ENCODE data around the gene OSM. TPM values are rescaled to one million over a fixed set of nuclear protein-coding genes. Genes with fewer than 3 reads are reported as not detected.

The OSM gene
- total RNA-seq, 1 donor from 2014 or later: 246 TPM

- intact Hi-C loops (cut with micrococcal nuclease): no loop called here
Measured at GRCh38 chr22:30299322-30299721, 32.7 kb upstream of the OSM start.

- intact Hi-C loops (cut with micrococcal nuclease): no loop called here
Measured at GRCh38 chr22:30297991-30298701, 31.5 kb upstream of the OSM start.

GRCh38 chr22:30297276-30297990 is 30.8 kb upstream of the OSM start:
- intact Hi-C loops (cut with micrococcal nuclease): no loop called here

GRCh38 chr22:30296833-30297232 is 30.2 kb upstream of the OSM start:
- intact Hi-C loops (cut with micrococcal nuclease): no loop called here

GRCh38 chr22:30296324-30296723 is 29.7 kb upstream of the OSM start:
- intact Hi-C loops (cut with micrococcal nuclease): no loop called here

- intact Hi-C loops (cut with micrococcal nuclease): no loop called here
Measured at GRCh38 chr22:30295576-30295975, 28.9 kb upstream of the OSM start.

GRCh38 chr22:30294830-30295229 is 28.2 kb upstream of the OSM start:
- intact Hi-C loops (cut with micrococcal nuclease): no loop called here

GRCh38 chr22:30294066-30294465 is 27.4 kb upstream of the OSM start:
- intact Hi-C loops (cut with micrococcal nuclease): no loop called here

DNA sequence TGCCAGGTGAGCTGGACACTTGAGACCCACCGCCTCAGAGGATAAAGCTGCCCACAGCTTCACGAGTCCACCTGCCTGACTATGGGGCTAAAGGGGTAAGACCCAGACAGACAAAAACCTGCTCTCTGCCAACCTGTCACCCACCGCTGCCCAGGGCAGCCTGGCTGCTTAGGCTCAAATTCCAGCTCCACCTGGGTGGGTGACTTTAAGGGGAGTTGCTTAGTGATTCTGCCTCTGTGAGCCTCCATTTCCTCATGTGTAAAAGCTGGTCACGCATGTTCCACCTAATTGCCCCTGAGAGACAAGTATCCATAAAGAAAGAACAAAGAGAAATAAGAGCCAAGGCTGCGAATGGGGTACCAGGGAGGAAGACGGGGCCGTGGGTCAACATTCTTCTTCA is 26.4 kb upstream of the OSM start:
- intact Hi-C loops (cut with micrococcal nuclease): no loop called here

DNA sequence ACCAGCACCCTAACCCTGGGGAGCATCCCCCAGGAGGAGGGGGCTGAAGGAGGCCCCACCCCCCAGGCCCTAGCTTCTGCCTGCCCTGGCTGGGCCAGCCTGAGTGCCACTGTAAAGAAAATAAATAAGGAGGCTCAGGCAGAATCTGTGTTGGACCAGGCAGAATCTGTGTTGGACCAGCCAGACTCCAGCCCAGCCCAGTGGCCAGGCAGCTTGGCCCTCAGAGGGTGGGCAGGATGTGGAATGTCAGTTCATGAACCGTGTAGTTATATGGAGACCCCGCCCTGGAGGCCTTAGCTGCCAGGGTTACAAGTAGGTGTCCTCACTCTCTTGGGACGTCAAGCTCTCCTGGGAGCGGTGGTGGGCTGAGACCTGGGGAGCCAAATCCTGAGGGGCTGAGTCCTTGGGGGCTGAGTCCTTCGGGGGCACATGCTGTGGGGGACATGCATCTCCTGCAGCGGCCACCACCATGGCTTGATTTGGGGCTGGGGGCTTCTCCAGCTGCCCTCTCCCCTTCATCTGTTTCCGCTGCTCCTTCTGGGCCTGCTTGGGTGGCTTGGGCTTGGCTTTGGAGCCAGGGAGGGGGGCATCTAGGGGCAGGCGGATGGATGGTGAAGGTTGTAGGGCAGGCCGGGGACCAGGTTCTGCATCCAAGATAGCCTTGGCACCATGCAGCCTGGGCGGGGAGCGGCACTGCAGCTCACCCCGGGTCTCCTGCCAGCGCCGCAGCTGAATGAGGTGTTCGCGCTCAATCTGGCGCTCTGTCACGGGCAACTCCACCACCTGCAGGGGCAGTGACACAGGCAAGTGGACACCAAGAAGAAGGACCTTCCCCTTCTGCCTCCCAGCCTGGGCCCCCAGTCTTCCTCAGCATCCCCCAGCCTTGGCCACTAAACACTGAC is 25.7 kb upstream of the OSM start:
- intact Hi-C loops (cut with micrococcal nuclease): no loop called here

GRCh38 chr22:30291058-30291892 is 24.6 kb upstream of the OSM start:
- intact Hi-C loops (cut with micrococcal nuclease): no loop called here

DNA sequence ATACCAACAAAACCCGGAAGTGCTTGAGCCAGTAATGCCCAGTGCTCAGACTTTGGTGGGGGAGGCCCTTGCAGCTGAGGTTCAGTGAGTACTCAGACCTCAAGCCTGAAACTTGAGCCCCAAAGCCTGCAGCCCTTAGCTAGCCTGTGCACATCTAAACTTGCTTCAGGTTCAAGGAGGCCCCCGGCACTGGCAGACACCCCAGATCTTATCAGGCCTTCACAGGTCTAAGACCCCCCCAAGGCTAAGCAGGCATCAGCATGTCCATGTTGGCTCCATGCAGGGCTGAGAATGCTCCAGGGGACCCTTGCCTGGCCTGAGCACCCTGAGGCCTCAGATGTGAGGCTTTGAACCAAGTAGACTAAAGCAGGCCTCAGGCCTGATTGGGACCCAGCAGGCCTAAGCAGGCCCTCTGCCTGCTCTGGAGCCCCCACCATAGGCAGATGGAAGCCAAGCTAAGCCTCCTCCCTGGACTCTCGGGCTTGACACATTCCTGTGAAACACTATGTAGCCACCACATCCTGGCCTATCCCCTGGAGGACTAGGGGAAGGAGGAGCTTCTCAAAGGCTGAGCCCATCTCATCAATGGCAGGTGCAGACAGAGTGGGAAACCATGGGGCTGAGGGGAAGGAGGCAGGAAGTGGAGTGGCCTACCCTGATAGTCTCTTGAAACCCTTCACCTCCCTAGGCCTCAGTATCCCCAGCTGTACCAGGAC is 23.8 kb upstream of the OSM start:
- intact Hi-C loops (cut with micrococcal nuclease): no loop called here

DNA sequence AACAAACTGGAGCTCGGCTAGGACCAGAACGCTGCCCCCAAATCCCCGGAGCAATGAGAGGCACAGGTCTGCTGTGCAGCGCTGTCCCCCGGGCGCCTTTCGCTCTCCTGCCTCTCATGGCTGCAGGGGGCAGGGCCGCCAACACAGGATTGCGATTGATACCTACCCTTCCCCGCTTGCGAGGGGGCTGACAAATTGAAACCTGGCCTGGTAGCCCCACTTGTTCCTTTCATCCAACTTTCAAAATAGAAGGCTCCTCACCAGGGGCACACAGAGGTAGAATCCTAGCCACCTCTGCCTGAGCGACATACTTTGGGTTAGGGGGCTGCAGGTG is 23.3 kb upstream of the OSM start:
- intact Hi-C loops (cut with micrococcal nuclease): loop anchor here (1.0 to 2.0 kb wide), 5 partner anchors 16 to 1003 kb away; partner anchors contain the start of genes PIK3IP1 and SF3A1

DNA sequence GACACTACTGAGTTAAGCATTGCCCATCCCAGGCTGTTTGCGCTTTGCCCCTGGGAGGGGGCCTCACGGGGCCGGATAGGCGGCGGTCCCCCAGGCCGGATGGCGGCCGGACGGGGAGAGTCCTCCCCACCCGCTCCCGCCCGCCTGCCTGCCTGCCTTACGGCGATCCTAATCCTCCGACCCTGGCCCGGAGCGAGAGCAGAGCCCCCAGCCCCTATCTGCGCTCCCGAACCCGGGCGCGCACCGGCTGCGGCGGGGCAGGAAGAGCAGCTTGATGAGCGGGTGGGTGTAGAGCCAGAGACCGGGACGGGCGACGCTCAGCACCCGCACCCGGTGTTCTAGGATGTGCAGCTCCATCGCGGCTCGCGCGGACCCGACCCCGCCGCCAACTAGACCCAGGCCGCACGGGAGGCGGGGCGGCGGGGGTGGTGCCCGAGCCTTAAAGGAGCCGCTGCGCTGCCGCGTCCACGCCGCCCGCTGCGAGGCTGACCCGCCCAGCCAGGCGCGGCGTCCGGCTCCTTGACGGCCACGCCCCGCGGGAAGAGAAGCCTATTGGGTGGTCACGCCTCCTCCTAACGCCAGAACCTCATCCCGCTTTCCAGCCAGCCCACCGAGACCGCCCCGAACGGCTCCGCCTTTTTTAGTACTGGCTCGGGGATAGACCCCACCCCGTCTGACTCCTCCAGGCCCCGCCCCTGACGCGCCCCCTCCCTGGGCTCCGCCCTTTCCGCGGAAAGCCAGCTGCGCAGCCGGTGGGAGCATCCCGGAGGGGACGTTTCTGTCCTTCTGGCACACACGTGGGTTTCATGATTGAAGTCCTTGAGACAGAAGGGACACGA is 22.7 kb upstream of the OSM start, which contains the start of gene CASTOR1:
Gene CASTOR1 (minus strand): TSS at position 365 of the 839 bp plus-strand sequence. CDS start 8 bp downstream, at position 357.
- intact Hi-C loops (cut with micrococcal nuclease): loop anchor here (1.0 to 2.0 kb wide), 5 partner anchors 17 to 1003 kb away; partner anchors contain the start of genes PIK3IP1 and SF3A1

DNA sequence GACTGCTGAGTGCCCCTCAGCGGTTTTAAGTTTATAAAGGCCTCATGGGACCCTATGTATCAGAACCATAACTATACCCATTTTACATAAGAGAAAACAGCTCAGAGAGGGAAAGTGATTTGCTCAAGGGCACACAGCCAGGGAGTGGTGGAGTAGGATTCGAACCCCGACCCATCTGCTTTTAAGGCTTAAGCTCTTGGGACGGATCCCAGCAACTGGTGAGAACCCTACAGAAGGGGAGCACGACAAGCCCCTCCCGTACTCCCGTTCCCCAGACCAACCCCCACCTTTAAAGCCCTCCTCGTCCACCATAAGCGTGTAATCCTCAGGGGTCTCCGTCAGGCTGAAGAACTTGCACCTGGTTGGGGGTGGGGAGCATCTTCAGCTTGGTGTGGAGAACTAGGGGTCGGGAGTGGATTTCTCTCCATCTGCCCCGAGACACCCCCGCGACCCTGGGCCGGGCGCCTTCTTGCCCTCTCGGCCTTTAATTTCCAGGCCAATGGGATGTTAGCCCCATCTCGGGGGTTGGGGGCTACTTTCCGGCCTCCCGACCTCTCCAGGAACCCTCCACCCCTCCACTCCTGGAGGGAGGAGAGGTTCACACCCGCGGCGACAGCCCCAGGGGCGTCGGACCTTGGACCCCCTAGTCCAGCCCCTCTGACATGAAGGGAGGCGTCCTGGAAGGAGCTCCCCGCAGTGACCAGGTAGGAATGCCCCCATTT is 21.9 kb upstream of the OSM start:
- intact Hi-C loops (cut with micrococcal nuclease): loop anchor here (1.0 to 2.0 kb wide), 5 partner anchors 18 to 1004 kb away; partner anchors contain the start of genes PIK3IP1 and SF3A1

DNA sequence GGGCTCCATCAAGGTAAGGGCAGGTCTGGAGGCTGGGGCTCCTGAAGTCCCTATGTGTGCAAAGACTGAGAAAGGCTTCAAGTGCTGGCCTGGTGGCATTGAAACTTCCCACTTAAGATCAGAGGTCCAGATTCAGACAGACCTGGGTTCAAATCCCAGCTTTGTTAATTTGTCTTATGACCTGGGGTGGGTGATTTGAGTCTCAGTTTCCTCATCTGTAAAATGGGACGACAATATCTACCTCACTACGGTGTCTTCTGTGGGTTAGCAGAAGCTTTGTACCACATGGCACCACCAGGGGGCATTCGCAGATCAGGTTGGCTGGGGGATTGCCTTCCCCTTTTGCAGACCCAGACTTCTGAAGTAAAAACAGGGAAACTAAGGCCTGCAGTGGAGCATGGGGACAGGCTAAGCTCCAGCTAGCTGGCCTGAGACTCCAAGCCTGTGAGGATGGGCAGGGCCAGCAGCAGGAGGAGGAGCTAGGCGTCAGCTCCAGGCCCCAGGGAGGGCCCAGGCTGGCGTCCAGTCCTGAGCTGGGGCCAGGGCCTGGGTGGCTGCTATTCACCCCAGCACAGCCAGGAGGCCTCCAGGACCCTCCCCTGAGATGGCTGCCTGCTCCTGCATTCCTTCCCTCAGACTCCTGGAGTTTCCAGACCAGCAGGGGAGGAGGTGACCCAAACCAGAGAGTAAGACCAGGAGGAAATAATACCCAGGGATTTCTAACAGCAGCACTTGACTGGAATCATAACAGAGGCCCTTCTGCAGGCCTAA is 21.2 kb upstream of the OSM start:
- intact Hi-C loops (cut with micrococcal nuclease): loop anchor here (1.0 to 2.0 kb wide), 4 partner anchors 21 to 1005 kb away; partner anchors contain the start of genes PIK3IP1 and RNF215

- intact Hi-C loops (cut with micrococcal nuclease): loop anchor here (1.0 kb wide), 3 partner anchors 20 to 198 kb away; partner anchors contain the start of gene RNF215
Measured at GRCh38 chr22:30286813-30287647, 20.4 kb upstream of the OSM start.
